Measurements from ENCODE around the gene TSPAN3.

- TF ChIP-seq NFIC (IDR thresholded peaks at IDR 0.05) (no peak), REST (IDR thresholded peaks at IDR 0.05; ENCODE audit: low read depth) (no peak), EGR1 (IDR thresholded peaks at IDR 0.05) (no peak), CEBPB (IDR thresholded peaks at IDR 0.05) (no peak), FOXM1 (IDR thresholded peaks at IDR 0.05; ENCODE audit: borderline replicate concordance, low read depth) (no peak), TAF1 (IDR thresholded peaks at IDR 0.05; ENCODE audit: low read depth) (no peak), TEAD4 (IDR thresholded peaks at IDR 0.05) (no peak), EP300 (IDR thresholded peaks at IDR 0.05; ENCODE audit: borderline replicate concordance) (no peak), MAX (IDR thresholded peaks at IDR 0.05) (no peak), USF1 (IDR thresholded peaks at IDR 0.05) (no peak), RAD21 (IDR thresholded peaks at IDR 0.05; ENCODE audit: low read depth) (no peak), TCF12 (IDR thresholded peaks at IDR 0.05; ENCODE audit: low read depth) (no peak)
These were observed 32.3 kb downstream of the TSPAN3 start for GRCh38 chr15:77038312-77039216.
